Panc1 (cell line): ENCODE data around the gene SNTA1. TPM values are rescaled to one million over a fixed set of nuclear protein-coding genes. Genes with fewer than 3 reads are reported as not detected.

Experiments
- ATAC-seq: fragments of 200-7000 bp; cut with Tn5 transposase; 2 replicates; pipeline ENCODE4 v1.9.1; 2020; ENCODE audit warnings: mild to moderate bottlenecking, moderate library complexity
- BruUV-seq: library from RNA; stranded (reverse); fragments of 400-500 nt; replicated peaks from 2 replicates; lab custom pipeline; 2021; lab: Mats Ljungman, UMichigan
- CTCF ChIA-PET: fragments of 300-600 bp; sonication (Branson Sonifier 250); formaldehyde crosslinking; loops from one replicate; lab custom pipeline; 2022; ENCODE audit warnings: antibody characterized with exemption; lab: Charles Lee
- POLR2A ChIA-PET: fragments of 300-600 bp; sonication (Branson Sonifier 250); formaldehyde crosslinking; loops from one replicate; lab custom pipeline; 2022; ENCODE audit warnings: antibody characterized with exemption; lab: Charles Lee
- DNase-seq: peaks from one replicate; pipeline ENCODE4 v3.0.0-alpha.2; 2010; ENCODE audit warnings: low read depth, low spot score
- H3K27ac ChIP-seq: 2 replicates; pipeline ENCODE4 v1.5.1; 2011; ENCODE audit warnings: mild to moderate bottlenecking, low read length, inconsistent platforms
- H3K27me3 ChIP-seq: fragments of 200-500 bp; sonication (Bioruptor generic); 2 replicates; pipeline ENCODE4 v1.6.0; 2014; ENCODE audit warnings: low read length, inconsistent platforms; ENCODE audit not compliant: control insufficient read depth, insufficient read depth
- H3K36me3 ChIP-seq: fragments of 200-500 bp; sonication (Bioruptor generic); 2 replicates; pipeline ENCODE4 v1.5.1; 2014; ENCODE audit warnings: inconsistent platforms, mild to moderate bottlenecking, low read length, moderate library complexity; ENCODE audit not compliant: control insufficient read depth, insufficient read depth
- H3K4me1 ChIP-seq: 2 replicates; pipeline ENCODE4 v1.5.1; 2011; ENCODE audit warnings: inconsistent platforms, mild to moderate bottlenecking, low read length, moderate library complexity; ENCODE audit not compliant: control insufficient read depth, insufficient read depth
- H3K4me3 ChIP-seq, 2 experiments: 2 replicates each; pipeline ENCODE4 v1.5.1; 2011 to 2012; ENCODE audit warnings: low read depth in 2 of 2, low read length in 2 of 2, mild to moderate bottlenecking in 2 of 2, inconsistent platforms in 1 of 2, moderate library complexity in 1 of 2
- H3K9me3 ChIP-seq: fragments of 200-500 bp; sonication (Bioruptor generic); 2 replicates; pipeline ENCODE4 v1.5.1; 2014; ENCODE audit warnings: low read depth, mild to moderate bottlenecking, inconsistent platforms, low read length, moderate library complexity; ENCODE audit not compliant: control insufficient read depth, insufficient read depth
- CTCF ChIP-seq: fragments of 450-650 bp; IDR thresholded peaks from 2 replicates; pipeline ENCODE4 v1.5.1; 2017; ENCODE audit warnings: mild to moderate bottlenecking
- POLR2AphosphoS5 ChIP-seq: IDR thresholded peaks from 2 replicates; pipeline ENCODE4 v1.6.1; 2012; ENCODE audit warnings: mild to moderate bottlenecking, low read depth, low read length, moderate library complexity
- SIN3A ChIP-seq: IDR thresholded peaks from 2 replicates; pipeline ENCODE4 v1.6.1; 2012; ENCODE audit warnings: low read depth, mild to moderate bottlenecking, low read length, moderate library complexity, borderline replicate concordance; ENCODE audit not compliant: insufficient read depth
- TCF7L2 ChIP-seq: IDR thresholded peaks from 2 replicates; pipeline ENCODE4 v1.6.1; 2011; ENCODE audit warnings: mild to moderate bottlenecking, low read depth, low read length, inconsistent platforms
- in situ Hi-C: cut with HindIII; loops from 2 replicates; pipeline ENCODE4 v1.10.0; 2016; ENCODE audit warnings: low sequenced_read_pairs, low pct_unique_long_range_greater_than_20kb
- intact Hi-C: fragments of 100-400 bp; cut with micrococcal nuclease; formaldehyde crosslinking; loops from one replicate; pipeline ENCODE4 v1.10.0; 2022; ENCODE audit not compliant: unreplicated experiment
- total RNA-seq: library from RNA; stranded (reverse); gene quantifications from one replicate; pipeline ENCODE4 v1.2.1, GENCODE V29; 2021; ENCODE audit not compliant: unreplicated experiment
- TF ChIP-seq, protein P1 (sequence below), 2 experiments: IDR thresholded peaks; 2 replicates each; pipeline ENCODE4 v1.6.1; 2011 to 2012; ENCODE audit warnings: low read depth in 2 of 2, control low read depth in 1 of 2, low read length in 1 of 2, mild to moderate bottlenecking in 1 of 2, moderate library complexity in 1 of 2; ENCODE audit not compliant: insufficient read depth in 1 of 2

Gene SNTA1
- total RNA-seq, 1 experiment from 2014 or later: 12.0 TPM

- no TSS peak for BruUV-seq
- H3K4me1 ChIP-seq: peaks cover 20% of the 10 kb centered on the region
- ATAC-seq (peak; percentile 99), DNase-seq (peak; percentile 97)
- in situ Hi-C loops: no loop called here
- H3K36me3 ChIP-seq: no peaks in the 10 kb centered on the region
- no peaks in the 10 kb centered on the region for H3K9me3 ChIP-seq
- H3K27ac ChIP-seq: peak overlapping the region; percentile 77
- peak; percentile 91 for TF ChIP-seq TCF7L2
- TF ChIP-seq, protein P1, sequence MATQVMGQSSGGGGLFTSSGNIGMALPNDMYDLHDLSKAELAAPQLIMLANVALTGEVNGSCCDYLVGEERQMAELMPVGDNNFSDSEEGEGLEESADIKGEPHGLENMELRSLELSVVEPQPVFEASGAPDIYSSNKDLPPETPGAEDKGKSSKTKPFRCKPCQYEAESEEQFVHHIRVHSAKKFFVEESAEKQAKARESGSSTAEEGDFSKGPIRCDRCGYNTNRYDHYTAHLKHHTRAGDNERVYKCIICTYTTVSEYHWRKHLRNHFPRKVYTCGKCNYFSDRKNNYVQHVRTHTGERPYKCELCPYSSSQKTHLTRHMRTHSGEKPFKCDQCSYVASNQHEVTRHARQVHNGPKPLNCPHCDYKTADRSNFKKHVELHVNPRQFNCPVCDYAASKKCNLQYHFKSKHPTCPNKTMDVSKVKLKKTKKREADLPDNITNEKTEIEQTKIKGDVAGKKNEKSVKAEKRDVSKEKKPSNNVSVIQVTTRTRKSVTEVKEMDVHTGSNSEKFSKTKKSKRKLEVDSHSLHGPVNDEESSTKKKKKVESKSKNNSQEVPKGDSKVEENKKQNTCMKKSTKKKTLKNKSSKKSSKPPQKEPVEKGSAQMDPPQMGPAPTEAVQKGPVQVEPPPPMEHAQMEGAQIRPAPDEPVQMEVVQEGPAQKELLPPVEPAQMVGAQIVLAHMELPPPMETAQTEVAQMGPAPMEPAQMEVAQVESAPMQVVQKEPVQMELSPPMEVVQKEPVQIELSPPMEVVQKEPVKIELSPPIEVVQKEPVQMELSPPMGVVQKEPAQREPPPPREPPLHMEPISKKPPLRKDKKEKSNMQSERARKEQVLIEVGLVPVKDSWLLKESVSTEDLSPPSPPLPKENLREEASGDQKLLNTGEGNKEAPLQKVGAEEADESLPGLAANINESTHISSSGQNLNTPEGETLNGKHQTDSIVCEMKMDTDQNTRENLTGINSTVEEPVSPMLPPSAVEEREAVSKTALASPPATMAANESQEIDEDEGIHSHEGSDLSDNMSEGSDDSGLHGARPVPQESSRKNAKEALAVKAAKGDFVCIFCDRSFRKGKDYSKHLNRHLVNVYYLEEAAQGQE (IDR thresholded peaks at IDR 0.05; ENCODE audit: insufficient read depth in 1 of 2, low read depth in 2 of 2, low read length in 1 of 2): 0 out of 4 replicates have a peak, but pooled peaks of 1 of the 2 experiments have one; percentile 38
- no peak for TF ChIP-seq SIN3A
- TF ChIP-seq POLR2AphosphoS5: peak; percentile 92
- TF ChIP-seq CTCF: no peak
- H3K27me3 ChIP-seq: no peaks in the 10 kb centered on the region
- ChIA-PET CTCF (interaction anchor here (0.6 kb wide), 1 partner anchor 174 kb away, joined by 3 read pairs; no protein-coding TSS in a partner anchor), POLR2A (no interaction called here)
- no peak overlapping the region for H3K4me3 ChIP-seq
- intact Hi-C loops: no loop called here
Measured at GRCh38 chr20:33373735-33374605, 69.6 kb downstream of the SNTA1 start.

- TF ChIP-seq, protein P1 (IDR thresholded peaks at IDR 0.05; ENCODE audit: insufficient read depth in 1 of 2, low read depth in 2 of 2, low read length in 1 of 2): no peak
- no peak for TF ChIP-seq POLR2AphosphoS5
- no peak for TF ChIP-seq SIN3A
- no peak for TF ChIP-seq CTCF
- no peak for TF ChIP-seq TCF7L2
- TSS peak; percentile 77 for BruUV-seq
- in situ Hi-C loops: no loop called here
Measured at GRCh38 chr20:33372993-33373441, 70.5 kb downstream of the SNTA1 start.

More at GRCh38 chr20:33372993-33373441, 70.5 kb downstream of the SNTA1 start:
- ATAC-seq: no peak
- Histone ChIP-seq H3K4me3 (no peak overlapping the region), H3K36me3 (no peaks in the 10 kb centered on the region), H3K27me3 (no peaks in the 10 kb centered on the region), H3K27ac (peak overlapping the region; percentile 77), H3K4me1 (peaks cover 20% of the 10 kb centered on the region), H3K9me3 (no peaks in the 10 kb centered on the region)
- DNase-seq: no peak
- POLR2A ChIA-PET: interaction anchor here (0.6 to 0.7 kb wide), 2 partner anchors 70 to 87 kb away, joined by 7 to 14 read pairs; partner anchors contain the start of gene SNTA1
- intact Hi-C loops: no loop called here
- CTCF ChIA-PET: no interaction called here
